Measurements from ENCODE around the gene UAP1. TPM values are rescaled to one million over a fixed set of nuclear protein-coding genes. Genes with fewer than 3 reads are reported as not detected.

The UAP1 gene
- total RNA-seq (2022) (479 and 542 TPM in 2 replicates), Bru-seq, nascent RNA (percentile 99 among the genes with signal in this experiment), BruChase-seq, experiment 1, labeled RNA remaining after a 6-hour chase (percentile 99 among the genes with signal in this experiment), BruChase-seq, experiment 2, labeled RNA remaining after a 2-hour chase (percentile 99 among the genes with signal in this experiment)
- long read RNA-seq, transcript UAP1-204 (10 exons, 2,294 nt): minor isoform, 66 of 1,354 reads
- long read RNA-seq, transcript UAP1-203 (10 exons, 2,069 nt): minor isoform, 14 of 1,354 reads
- long read RNA-seq, transcript UAP1-201 (11 exons, 2,377 nt): major isoform, 755 of 1,354 reads
- long read RNA-seq, partial matches to known transcripts: 55 of 1,354 reads
- long read RNA-seq, other reads (novel, unspliced or antisense): 457 of 1,354 reads

- POLR2A ChIA-PET: interaction anchor here (0.6 to 7.4 kb wide), 22 partner anchors 10 to 558 kb away, joined by 3 to 245 read pairs (median 4); partner anchors contain the start of genes C1orf226 and UHMK1
- CTCF ChIA-PET: interaction anchor here (1.0 to 1.6 kb wide), 3 partner anchors 16 to 152 kb away, joined by 3 read pairs; no protein-coding TSS in a partner anchor
- Mint-ChIP-seq H3K27ac (ENCODE audit: low read depth, unreplicated experiment) (peak within 1 kb of the TSS; percentile 91), H3K4me3 (ENCODE audit: unreplicated experiment) (peak within 1 kb of the TSS; percentile 82), H3K9me3 (ENCODE audit: unreplicated experiment) (no peaks in the 10 kb centered on the region), H3K27me3 (ENCODE audit: insufficient read depth, unreplicated experiment) (no peaks in the 10 kb centered on the region), H3K36me3 (ENCODE audit: insufficient read depth, unreplicated experiment) (peaks cover 31% of the 10 kb centered on the region), H3K4me1 (ENCODE audit: insufficient read depth, unreplicated experiment) (peaks cover 44% of the 10 kb centered on the region)
- no peak for TF ChIP-seq CTCF (IDR thresholded peaks at IDR 0.05; ENCODE audit: unreplicated experiment)
- intact Hi-C loops (cut with micrococcal nuclease): loop anchor here (1.0 to 5.0 kb wide), 4 partner anchors 20 to 64 kb away; no protein-coding TSS in a partner anchor
- no peak for DNase-seq (ENCODE audit: unreplicated experiment)
- no TSS peak for BruUV-seq (replicated peaks)
Observed at GRCh38 chr1:162561616-162562469, at the start of gene UAP1. Gene UAP1, plus strand, starts transcription at chr1:162561722. Its CDS starts 4,347 bp downstream, at chr1:162566069.

- no peak for DNase-seq (ENCODE audit: unreplicated experiment)
- no peaks in the 10 kb centered on the region for H3K27me3 Mint-ChIP-seq (ENCODE audit: insufficient read depth, unreplicated experiment)
- no peaks in the 10 kb centered on the region for H3K4me1 Mint-ChIP-seq (ENCODE audit: insufficient read depth, unreplicated experiment)
- peaks cover 67% of the 10 kb centered on the region for H3K36me3 Mint-ChIP-seq (ENCODE audit: insufficient read depth, unreplicated experiment)
- intact Hi-C loops (cut with micrococcal nuclease): loop anchor here (5.0 kb wide), 1 partner anchor 35 kb away; the partner anchor contains the start of gene UAP1
- H3K9me3 Mint-ChIP-seq (ENCODE audit: unreplicated experiment): no peaks in the 10 kb centered on the region
- no peak overlapping the region for H3K27ac Mint-ChIP-seq (ENCODE audit: low read depth, unreplicated experiment)
- ChIA-PET POLR2A (interaction anchor here (0.6 to 2.7 kb wide), 9 partner anchors 11 to 458 kb away, joined by 3 to 17 read pairs (median 4); no protein-coding TSS in a partner anchor), CTCF (interaction anchor here (0.6 to 2.8 kb wide), 4 partner anchors 8 to 569 kb away, joined by 3 to 12 read pairs (median 5); no protein-coding TSS in a partner anchor)
- no peak for TF ChIP-seq CTCF (IDR thresholded peaks at IDR 0.05; ENCODE audit: unreplicated experiment)
- no TSS peak for BruUV-seq (replicated peaks)
- no peak overlapping the region for H3K4me3 Mint-ChIP-seq (ENCODE audit: unreplicated experiment)
Observed at GRCh38 chr1:162527314-162527713, 34.2 kb upstream of the UAP1 start.

- ChIA-PET POLR2A (interaction anchor here (1.0 to 1.7 kb wide), 3 partner anchors 15 to 31 kb away, joined by 3 to 6 read pairs (median 3); partner anchors contain the start of gene UAP1), CTCF (interaction anchor here (0.6 to 1.4 kb wide), 7 partner anchors 11 to 298 kb away, joined by 3 to 4 read pairs (median 3); no protein-coding TSS in a partner anchor)
- no peak for TF ChIP-seq CTCF (IDR thresholded peaks at IDR 0.05; ENCODE audit: unreplicated experiment)
- intact Hi-C loops (cut with micrococcal nuclease): no loop called here
- H3K36me3 Mint-ChIP-seq (ENCODE audit: insufficient read depth, unreplicated experiment): peaks cover 36% of the 10 kb centered on the region
- H3K4me3 Mint-ChIP-seq (ENCODE audit: unreplicated experiment): no peak overlapping the region
- no peak for DNase-seq (ENCODE audit: unreplicated experiment)
- H3K27ac Mint-ChIP-seq (ENCODE audit: low read depth, unreplicated experiment): peak overlapping the region; percentile 7
- BruUV-seq (replicated peaks): no TSS peak
- H3K4me1 Mint-ChIP-seq (ENCODE audit: insufficient read depth, unreplicated experiment): no peaks in the 10 kb centered on the region
- no peaks in the 10 kb centered on the region for H3K27me3 Mint-ChIP-seq (ENCODE audit: insufficient read depth, unreplicated experiment)
- no peaks in the 10 kb centered on the region for H3K9me3 Mint-ChIP-seq (ENCODE audit: unreplicated experiment)
Observed at GRCh38 chr1:162530307-162530987, 31.1 kb upstream of the UAP1 start.
